ENCODE measurements around the gene MYL11. TPM values are rescaled to one million over a fixed set of nuclear protein-coding genes. Genes with fewer than 3 reads are reported as not detected.

The MYL11 gene
- total RNA-seq, 1 donor from 2014 or later, result not detected

GRCh38 chr16:30378236-30379157, 3.9 kb downstream of the MYL11 start:
- H3K9me3 ChIP-seq (ENCODE audit: insufficient read depth, low read depth, low read length), result no peaks in the 10 kb centered on the region
- H4K20me1 ChIP-seq (ENCODE audit: insufficient read depth, low read length), result peaks cover 8% of the 10 kb centered on the region
- FAIRE-seq (no peak), DNase-seq (ENCODE audit: low read depth) (peak; percentile 90)
- Mint-ChIP-seq H3K9me3 (ENCODE audit: unreplicated experiment) (no peaks in the 10 kb centered on the region), H3K4me3 (ENCODE audit: unreplicated experiment) (peak overlapping the region; percentile 93), H3K27ac (ENCODE audit: unreplicated experiment) (peak overlapping the region; percentile 94), H3K27me3 (ENCODE audit: low read depth, unreplicated experiment) (no peaks in the 10 kb centered on the region), H3K36me3 (ENCODE audit: low read depth, unreplicated experiment) (peaks cover 2% of the 10 kb centered on the region), H3K4me1 (ENCODE audit: low read depth, unreplicated experiment) (peaks cover 6% of the 10 kb centered on the region)
- H3K4me2 ChIP-seq (ENCODE audit: low read length), result peak overlapping the region; percentile 100
- no peaks in the 10 kb centered on the region for H3K36me3 ChIP-seq (ENCODE audit: insufficient read depth, low read length)
- H3K27ac ChIP-seq (ENCODE audit: low read depth, low read length), result peak overlapping the region; percentile 92
- peaks cover 15% of the 10 kb centered on the region for H3K4me1 ChIP-seq (ENCODE audit: insufficient read depth, low read length)
- H3K79me2 ChIP-seq (ENCODE audit: insufficient read depth, low read length), result peaks cover 6% of the 10 kb centered on the region
- no peak for TF ChIP-seq CTCF (IDR thresholded peaks at IDR 0.05; ENCODE audit: insufficient read depth, low read depth, low read length)
- TF ChIP-seq EZH2 (IDR thresholded peaks at IDR 0.05; ENCODE audit: insufficient read depth, low read length), result no peak
- H3K4me3 ChIP-seq (ENCODE audit: insufficient read depth, low read depth, low read length), result peak overlapping the region; percentile 83
- no peaks in the 10 kb centered on the region for H3K27me3 ChIP-seq (ENCODE audit: insufficient read depth, low read length)
- H2AFZ ChIP-seq (ENCODE audit: low read depth, low read length), result peak overlapping the region; percentile 96
- H3K9ac ChIP-seq (ENCODE audit: low read length), result peak overlapping the region; percentile 88

- H3K9me3 ChIP-seq (ENCODE audit: insufficient read depth, low read depth, low read length), result no peaks in the 10 kb centered on the region
- DNase-seq (ENCODE audit: low read depth) (no peak), FAIRE-seq (no peak)
- H3K4me3 ChIP-seq (ENCODE audit: insufficient read depth, low read depth, low read length), result peak overlapping the region; percentile 83
- H3K9ac ChIP-seq (ENCODE audit: low read length), result peak overlapping the region; percentile 88
- peak overlapping the region; percentile 96 for H2AFZ ChIP-seq (ENCODE audit: low read depth, low read length)
- peaks cover 15% of the 10 kb centered on the region for H3K4me1 ChIP-seq (ENCODE audit: insufficient read depth, low read length)
- peaks cover 6% of the 10 kb centered on the region for H3K4me1 Mint-ChIP-seq (ENCODE audit: low read depth, unreplicated experiment)
- H3K4me3 Mint-ChIP-seq (ENCODE audit: unreplicated experiment), result peak overlapping the region; percentile 93
- no peak overlapping the region for H3K27ac ChIP-seq (ENCODE audit: low read depth, low read length)
- H3K27me3 ChIP-seq (ENCODE audit: insufficient read depth, low read length), result no peaks in the 10 kb centered on the region
- H4K20me1 ChIP-seq (ENCODE audit: insufficient read depth, low read length), result peaks cover 8% of the 10 kb centered on the region
- no peaks in the 10 kb centered on the region for H3K27me3 Mint-ChIP-seq (ENCODE audit: low read depth, unreplicated experiment)
- peaks cover 6% of the 10 kb centered on the region for H3K79me2 ChIP-seq (ENCODE audit: insufficient read depth, low read length)
- peak overlapping the region; percentile 100 for H3K4me2 ChIP-seq (ENCODE audit: low read length)
- H3K36me3 Mint-ChIP-seq (ENCODE audit: low read depth, unreplicated experiment), result peaks cover 2% of the 10 kb centered on the region
- H3K36me3 ChIP-seq (ENCODE audit: insufficient read depth, low read length), result no peaks in the 10 kb centered on the region
- TF ChIP-seq CTCF (IDR thresholded peaks at IDR 0.05; ENCODE audit: insufficient read depth, low read depth, low read length), result no peak
- no peak for TF ChIP-seq EZH2 (IDR thresholded peaks at IDR 0.05; ENCODE audit: insufficient read depth, low read length)
- no peaks in the 10 kb centered on the region for H3K9me3 Mint-ChIP-seq (ENCODE audit: unreplicated experiment)
- peak overlapping the region; percentile 64 for H3K27ac Mint-ChIP-seq (ENCODE audit: unreplicated experiment)
These were observed 4.7 kb downstream of the MYL11 start for GRCh38 chr16:30379158-30379783.
